NCI-H2029 treated with DMSO at 0.1 percent for 48 hours (cell line): Measurements from ENCODE around the gene CSF1.

Source experiments
- DNase-seq: peaks from one replicate; lab custom pipeline; 2025; lab: John Stamatoyannopoulos, UW

The CSF1 gene

DNA sequence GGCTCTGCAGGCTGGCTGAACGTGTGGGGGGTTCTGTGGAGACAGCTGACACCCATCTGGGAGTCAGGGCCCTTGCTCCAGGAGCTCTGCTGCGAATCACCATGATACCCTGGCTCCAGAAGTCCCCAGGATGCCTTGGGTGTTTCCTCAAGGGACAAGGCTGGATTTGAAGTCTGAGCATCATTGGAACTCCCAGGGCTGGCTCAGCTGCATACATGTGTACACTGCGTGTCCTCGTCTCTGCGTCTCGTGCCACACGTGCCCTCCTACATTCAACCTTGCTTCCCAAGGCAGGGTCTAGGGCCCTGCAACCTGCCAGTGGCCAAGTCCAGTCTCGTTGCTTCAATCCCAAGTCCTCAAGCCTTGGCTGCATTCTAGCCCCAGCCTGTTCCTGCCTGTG is 11.7 kb downstream of the CSF1 start:
- DNase-seq, result no peak

DNA sequence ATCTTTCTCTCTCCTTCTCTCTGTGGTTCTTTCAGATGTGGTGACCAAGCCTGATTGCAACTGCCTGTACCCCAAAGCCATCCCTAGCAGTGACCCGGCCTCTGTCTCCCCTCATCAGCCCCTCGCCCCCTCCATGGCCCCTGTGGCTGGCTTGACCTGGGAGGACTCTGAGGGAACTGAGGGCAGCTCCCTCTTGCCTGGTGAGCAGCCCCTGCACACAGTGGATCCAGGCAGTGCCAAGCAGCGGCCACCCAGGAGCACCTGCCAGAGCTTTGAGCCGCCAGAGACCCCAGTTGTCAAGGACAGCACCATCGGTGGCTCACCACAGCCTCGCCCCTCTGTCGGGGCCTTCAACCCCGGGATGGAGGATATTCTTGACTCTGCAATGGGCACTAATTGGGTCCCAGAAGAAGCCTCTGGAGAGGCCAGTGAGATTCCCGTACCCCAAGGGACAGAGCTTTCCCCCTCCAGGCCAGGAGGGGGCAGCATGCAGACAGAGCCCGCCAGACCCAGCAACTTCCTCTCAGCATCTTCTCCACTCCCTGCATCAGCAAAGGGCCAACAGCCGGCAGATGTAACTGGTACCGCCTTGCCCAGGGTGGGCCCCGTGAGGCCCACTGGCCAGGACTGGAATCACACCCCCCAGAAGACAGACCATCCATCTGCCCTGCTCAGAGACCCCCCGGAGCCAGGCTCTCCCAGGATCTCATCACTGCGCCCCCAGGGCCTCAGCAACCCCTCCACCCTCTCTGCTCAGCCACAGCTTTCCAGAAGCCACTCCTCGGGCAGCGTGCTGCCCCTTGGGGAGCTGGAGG is 12.7 kb downstream of the CSF1 start:
- DNase-seq, result no peak

DNA sequence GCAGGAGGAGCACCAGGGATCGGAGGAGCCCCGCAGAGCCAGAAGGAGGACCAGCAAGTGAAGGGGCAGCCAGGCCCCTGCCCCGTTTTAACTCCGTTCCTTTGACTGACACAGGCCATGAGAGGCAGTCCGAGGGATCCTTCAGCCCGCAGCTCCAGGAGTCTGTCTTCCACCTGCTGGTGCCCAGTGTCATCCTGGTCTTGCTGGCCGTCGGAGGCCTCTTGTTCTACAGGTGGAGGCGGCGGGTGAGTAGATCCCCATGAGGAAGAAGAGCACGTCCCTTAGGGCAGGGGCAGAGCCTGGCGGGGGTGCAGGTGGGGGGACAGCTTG is 13.3 kb downstream of the CSF1 start:
- no peak for DNase-seq

DNA sequence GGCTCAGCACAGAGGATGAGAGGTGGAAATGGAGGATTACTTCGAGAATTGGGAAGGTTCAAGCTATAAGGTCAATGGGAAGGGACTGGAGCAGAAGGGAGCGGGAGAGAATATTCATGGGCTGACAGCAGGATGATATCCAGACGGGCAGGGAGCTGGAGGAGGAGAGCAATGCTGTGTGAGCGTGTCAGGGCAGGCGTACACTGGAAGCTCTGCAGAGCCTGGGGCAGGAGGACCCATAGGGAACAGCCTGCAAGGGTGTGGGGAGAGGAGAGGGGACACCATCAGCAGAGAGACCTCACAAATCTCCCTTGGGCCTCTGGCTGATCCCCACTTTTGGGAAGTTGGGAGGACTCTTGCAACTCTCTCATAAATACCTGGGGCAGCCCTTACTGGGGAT is 13.7 kb downstream of the CSF1 start:
- DNase-seq, result no peak

DNA sequence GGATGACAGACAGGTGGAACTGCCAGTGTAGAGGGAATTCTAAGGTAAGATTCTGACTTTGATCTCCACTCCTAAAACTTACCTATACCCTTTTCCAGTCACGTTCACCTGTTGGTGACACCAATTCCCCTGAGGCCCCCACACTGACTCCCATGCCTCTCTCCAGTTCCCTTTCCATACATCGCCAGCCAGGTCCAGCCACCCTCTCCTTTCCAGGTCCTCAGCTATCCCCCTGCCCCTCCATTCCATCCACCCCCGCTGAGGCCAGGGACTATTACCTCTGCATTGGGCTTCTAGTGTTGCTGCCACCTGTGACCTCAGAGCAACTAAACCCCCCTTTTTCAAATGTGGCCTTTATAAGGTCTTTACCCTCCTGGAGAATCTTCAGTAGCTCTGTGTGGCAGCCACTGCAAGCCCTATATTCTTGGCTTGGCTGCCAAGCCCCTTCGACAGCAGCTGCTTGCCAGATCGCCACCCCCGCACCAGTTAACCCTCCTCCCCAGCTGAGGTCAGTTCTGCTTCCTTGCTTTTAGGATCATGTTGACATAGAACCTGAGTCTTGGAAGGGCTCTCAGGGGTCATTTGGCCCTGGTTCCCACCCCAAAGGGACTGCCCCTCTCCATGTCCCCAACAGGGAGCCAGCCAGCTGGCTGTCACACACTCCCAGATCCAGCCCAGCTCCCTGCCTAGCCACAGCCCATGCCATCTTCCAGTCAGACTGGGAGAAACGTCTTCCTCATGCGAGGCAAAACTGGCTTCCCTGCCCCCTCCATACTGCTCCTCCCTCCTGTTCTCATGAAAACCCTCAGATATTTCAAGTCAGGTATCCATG is 14.7 kb downstream of the CSF1 start:
- DNase-seq, result no peak

DNA sequence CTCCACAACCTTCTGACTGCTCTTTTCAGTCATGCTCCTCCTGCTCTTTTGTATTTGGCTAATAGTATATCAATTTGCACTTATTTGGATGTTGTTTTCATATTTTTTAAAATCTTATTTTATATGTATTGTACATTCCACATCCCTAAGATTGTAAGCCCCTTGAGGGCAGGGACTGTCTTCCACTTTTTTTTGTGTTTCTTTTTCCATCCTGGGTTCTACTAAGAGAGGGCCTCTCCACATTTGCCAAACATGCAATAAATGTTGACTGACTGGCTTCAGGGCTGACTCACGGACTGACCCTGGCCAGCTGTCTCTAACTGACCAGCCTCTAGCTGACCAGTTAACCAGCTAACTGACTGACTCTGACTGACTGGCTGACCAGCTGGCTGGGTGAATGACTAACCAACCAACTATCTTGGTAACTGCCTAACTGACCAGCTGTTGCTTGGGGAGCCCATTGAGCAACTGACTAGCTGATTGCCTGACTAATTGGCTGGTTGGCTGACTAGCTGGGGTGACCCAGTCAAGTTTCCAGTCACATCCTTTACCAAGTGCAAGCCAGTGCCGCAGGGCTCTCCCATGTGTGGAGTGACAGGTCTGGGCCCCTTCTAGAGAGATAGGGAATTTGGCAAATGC is 16.1 kb downstream of the CSF1 start:
- DNase-seq, result no peak

DNA sequence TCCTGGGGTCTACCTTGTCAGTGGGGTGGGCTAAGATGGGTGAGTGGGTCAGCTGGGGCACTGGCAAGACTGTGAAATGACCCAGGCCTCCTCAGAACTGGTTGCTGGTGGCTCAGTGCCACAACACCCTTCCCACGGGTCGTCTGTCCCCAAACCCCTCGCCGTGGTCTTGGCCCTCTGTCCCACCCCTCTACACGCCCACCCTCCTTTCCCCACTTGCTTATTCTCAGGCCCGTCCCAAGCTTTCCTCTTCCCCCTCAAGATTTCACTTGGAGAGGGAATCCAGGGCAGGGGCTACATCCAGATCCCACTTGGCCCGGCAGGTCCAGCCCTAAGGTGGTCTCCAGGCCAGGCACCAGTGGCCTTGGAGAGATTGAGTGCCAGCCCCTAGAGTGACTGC is 16.7 kb downstream of the CSF1 start:
- DNase-seq, result no peak

DNA sequence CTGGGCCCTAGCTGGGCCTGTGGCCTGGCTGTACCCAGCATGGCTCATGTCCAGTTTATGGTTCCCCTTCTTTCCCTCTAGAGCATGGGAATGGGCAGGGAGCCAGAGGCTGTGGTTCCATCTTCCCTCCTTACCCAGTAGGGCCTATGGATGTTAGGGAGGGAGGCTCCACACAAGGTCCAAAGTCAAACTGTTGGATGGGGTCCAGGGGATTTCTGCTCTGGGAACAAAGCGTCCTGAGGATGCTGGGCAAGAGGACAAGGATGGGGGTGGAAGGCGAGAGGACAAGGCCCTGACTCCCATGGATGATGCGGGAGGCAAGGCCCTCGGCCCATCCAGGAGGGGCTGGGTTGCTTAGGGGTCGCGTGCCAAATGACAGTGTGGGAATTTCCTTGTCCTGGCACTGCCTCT is 17.3 kb downstream of the CSF1 start:
- DNase-seq, result no peak

DNA sequence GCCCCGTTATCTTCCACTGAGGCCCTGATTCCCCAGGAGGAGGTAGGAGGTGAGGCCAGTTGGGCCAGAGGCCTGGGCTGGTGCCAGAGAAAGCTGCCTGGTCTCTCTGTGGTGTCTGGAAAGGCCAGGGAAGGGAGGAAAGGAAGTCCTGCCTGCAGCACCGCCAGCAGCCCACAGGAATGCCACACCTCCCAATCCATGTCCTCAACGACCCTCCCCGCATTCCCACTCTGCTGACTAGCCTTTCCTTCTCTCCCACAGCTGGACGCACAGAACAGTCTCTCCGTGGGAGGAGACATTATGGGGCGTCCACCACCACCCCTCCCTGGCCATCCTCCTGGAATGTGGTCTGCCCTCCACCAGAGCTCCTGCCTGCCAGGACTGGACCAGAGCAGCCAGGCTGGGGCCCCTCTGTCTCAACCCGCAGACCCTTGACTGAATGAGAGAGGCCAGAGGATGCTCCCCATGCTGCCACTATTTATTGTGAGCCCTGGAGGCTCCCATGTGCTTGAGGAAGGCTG is 18.0 kb downstream of the CSF1 start:
- DNase-seq, result no peak

DNA sequence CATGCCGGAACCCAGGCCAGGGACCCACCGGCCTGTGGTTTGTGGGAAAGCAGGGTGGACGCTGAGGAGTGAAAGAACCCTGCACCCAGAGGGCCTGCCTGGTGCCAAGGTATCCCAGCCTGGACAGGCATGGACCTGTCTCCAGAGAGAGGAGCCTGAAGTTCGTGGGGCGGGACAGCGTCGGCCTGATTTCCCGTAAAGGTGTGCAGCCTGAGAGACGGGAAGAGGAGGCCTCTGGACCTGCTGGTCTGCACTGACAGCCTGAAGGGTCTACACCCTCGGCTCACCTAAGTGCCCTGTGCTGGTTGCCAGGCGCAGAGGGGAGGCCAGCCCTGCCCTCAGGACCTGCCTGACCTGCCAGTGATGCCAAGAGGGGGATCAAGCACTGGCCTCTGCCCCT is 18.5 kb downstream of the CSF1 start:
- DNase-seq, result no peak

DNA sequence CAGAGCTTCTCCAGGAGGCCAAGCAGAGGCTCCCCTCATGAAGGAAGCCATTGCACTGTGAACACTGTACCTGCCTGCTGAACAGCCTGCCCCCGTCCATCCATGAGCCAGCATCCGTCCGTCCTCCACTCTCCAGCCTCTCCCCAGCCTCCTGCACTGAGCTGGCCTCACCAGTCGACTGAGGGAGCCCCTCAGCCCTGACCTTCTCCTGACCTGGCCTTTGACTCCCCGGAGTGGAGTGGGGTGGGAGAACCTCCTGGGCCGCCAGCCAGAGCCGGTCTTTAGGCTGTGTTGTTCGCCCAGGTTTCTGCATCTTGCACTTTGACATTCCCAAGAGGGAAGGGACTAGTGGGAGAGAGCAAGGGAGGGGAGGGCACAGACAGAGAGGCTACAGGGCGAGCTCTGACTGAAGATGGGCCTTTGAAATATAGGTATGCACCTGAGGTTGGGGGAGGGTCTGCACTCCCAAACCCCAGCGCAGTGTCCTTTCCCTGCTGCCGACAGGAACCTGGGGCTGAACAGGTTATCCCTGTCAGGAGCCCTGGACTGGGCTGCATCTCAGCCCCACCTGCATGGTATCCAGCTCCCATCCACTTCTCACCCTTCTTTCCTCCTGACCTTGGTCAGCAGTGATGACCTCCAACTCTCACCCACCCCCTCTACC is 19.1 kb downstream of the CSF1 start:
- DNase-seq, result no peak

DNA sequence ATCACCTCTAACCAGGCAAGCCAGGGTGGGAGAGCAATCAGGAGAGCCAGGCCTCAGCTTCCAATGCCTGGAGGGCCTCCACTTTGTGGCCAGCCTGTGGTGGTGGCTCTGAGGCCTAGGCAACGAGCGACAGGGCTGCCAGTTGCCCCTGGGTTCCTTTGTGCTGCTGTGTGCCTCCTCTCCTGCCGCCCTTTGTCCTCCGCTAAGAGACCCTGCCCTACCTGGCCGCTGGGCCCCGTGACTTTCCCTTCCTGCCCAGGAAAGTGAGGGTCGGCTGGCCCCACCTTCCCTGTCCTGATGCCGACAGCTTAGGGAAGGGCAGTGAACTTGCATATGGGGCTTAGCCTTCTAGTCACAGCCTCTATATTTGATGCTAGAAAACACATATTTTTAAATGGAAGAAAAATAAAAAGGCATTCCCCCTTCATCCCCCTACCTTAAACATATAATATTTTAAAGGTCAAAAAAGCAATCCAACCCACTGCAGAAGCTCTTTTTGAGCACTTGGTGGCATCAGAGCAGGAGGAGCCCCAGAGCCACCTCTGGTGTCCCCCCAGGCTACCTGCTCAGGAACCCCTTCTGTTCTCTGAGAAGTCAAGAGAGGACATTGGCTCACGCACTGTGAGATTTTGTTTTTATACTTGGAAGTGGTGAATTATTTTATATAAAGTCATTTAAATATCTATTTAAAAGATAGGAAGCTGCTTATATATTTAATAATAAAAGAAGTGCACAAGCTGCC is 19.8 kb downstream of the CSF1 start:
- DNase-seq, result no peak

DNA sequence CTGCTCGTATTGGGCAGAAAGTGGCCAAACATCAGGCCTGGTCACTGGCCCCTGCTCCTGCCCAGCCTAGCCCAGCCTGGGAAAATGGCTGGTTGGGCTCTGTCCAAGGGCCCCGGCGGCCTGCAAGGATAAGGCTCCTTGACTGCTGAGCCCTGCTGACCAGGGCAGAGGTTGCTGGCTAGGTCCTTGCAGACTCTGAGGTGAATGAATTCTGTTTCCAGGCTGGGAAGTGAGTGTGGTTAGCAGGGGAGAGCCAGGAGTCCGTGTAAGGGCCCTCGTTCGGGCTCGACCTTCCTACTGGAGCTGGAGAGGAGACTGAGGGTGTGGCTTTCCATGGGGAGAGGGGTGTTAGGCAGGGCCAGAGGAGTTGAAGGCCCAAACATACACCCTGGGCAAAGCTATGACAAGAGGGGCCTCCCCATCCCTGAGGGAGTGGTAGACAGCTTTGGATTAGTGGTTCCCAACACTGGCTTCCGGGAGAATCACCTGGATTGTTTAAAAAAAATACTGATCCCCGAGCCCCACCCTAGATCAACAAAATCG is 20.6 kb downstream of the CSF1 start:
- DNase-seq, result no peak

DNA sequence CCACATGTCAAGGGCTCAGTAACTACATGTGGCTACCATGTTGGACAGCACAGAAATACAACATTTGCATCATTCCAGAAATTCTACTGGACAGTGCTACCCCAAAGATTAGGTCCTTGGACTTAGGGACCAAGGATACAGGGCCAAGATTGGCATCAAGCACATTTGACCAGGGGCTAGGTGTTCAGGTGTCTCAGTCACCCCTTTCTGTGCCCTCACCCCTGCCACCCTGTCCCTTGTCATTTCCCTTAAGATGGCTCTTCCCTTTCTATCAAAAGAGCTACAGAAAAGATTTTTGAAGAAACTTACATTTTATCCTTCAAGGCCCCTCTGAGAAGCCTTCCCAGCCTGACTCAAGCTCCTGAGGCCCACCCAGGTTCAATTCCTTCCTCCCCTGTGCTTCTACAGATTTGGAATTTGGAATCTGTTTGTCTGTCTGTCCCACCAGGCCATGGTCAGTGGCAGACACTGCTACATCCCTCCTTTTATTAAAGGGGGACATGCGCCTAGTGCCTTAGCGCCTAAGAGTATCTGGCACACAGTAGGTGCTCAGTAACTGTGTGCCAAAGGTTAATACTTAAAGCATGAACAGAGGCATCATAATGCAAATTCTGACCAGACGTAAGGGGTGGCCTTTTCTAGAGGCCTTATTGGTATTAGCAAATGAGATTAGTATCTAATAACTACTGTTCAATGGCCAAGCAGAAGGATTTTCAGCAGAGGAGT is 21.4 kb downstream of the CSF1 start:
- no peak for DNase-seq

DNA sequence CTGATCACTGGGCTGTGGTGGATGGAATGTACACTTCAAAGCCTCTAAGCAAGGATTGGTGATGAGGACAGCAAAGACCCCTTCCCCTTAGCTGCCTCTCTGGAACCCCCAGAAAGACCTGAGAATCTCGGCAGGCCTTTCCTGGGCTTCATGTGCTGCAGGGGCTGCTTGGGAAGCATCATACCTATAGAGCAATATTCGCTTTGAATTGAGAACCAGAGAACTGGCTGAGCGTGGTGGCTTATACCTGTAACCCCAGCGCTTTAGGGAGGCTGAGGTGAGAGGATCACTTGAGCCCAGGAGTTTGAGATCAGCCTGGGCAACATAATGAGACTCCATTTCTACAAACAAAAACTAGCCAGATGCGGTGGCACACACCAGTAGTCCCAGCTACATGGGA is 22.0 kb downstream of the CSF1 start:
- no peak for DNase-seq

DNA sequence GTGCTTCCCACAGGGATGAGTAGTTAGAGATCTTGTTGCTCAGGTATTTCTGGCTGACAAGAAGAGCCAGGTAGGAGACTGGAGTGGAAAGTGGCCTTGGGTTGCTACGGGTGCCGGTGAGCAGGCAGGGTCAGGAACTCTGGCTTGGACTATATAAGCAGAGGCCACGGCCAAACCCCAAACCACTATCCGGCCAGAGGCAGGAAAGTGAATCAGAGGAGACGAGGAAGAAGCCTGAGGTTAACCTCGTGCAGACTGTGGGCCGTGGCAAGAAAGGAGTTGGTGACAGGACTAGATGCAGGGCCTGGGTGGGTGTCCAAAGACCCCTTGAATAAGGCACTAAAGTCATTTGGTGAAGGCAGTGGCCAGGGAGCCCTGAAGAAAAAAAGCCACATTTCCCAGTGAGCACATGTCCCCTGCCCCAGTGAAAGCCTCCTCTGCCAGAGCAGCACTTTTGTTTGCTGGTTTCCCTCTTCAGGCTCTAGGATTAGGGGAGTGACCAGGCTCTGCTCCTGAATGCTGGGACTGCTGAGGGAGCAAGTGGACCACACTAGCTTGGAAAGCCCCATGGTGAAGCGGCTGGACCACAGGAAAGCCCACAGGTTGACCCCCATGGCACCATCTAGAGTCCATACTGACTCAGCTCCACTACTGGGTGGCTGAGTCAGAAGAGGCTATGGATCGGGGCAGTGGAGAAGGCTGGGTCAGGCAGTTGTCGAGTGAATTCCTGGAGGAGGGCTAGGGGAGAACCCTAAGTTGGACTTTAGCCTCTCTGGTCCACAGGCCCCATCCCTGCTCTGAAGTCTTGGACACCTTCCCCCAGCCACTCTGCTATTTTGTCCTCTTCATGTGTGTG is 23.4 kb downstream of the CSF1 start:
- DNase-seq, result no peak

DNA sequence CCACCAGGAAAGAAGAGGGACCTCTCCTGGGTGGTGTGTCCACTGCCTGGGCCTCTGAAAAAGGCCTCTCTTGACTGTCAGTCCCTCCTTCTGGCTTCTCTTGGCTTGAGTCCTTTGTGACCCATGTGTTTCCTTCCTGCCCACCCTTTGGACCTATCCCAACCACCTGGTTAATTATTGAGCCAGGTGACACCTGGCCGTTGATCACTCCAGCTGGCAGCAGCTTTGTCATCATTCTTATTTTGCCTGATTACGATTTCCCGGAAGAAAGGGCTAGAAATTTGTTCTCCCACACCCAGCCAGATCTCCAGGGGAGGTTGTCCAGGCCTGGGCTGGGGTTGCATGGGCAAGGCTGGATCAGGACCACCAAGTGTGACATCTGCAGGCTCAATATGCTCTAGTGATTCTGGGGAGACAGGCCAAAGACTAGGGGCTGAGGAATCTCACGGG is 24.8 kb downstream of the CSF1 start:
- DNase-seq, result peak; percentile 11

DNA sequence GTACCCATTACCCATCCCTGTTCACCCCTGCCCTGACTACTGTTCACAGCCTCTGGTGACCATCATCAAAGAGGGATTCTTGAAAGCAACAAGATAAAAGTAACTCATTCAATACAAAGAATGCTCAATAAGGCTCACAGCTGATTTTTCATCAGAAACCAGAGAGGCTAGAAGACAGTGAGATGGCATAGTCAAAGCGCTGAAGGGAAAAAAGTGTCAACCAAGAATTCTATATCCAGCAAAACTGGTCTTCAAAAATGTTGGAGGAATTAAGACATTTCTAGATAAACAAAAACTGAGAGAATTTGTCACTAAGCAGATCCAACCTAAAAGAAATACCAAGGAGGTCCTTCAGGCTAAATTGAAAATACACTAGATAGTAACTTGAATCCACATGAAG is 27.1 kb downstream of the CSF1 start:
- DNase-seq, result no peak

DNA sequence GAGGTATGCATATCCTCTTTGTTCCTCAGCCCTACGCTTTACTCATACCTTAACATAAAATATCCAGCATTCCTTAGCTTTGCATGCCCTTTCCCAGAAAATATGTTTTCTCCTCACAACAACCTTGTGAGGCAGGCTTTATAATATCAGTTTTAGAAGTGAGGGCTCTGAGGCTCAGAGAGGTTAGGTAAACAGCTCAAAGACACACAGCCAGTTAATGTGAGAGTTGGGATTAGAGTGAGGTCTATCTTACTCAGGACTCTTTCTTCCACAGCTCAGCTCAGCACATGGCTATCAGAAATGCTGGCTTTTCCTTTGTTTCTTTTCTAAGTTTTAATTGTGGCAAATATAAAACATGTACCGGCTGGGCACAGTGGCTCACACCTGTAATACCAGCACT is 27.9 kb downstream of the CSF1 start:
- no peak for DNase-seq

DNA sequence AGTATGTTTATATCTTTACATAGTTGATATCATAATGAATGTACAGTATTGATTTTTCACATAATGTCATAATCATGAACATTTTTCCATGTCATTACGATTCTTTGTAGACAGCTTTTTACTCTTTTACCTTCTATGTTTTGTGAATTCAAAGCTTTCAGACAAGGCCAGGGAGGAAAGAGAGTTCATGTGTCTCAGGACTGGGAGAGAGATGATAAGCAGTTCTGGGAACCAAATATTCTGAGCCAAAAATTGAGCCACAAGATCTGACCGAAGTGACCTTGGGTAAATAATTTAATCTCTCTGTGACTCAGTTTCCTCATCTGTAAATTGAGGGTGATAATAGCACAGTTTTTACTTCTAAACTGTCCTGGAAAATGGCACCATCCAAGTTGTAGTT is 31.8 kb downstream of the CSF1 start:
- DNase-seq, result no peak
